GM13977 (cell line): ENCODE measurements around the gene DTNA.

Experiments used
- DNase-seq: peaks from one replicate; pipeline ENCODE4 v3.0.0; 2012; ENCODE audit warnings: low spot score
- CTCF ChIP-seq: IDR thresholded peaks from 2 replicates; pipeline ENCODE4 v1.5.1; 2012; ENCODE audit warnings: mild to moderate bottlenecking, control low read depth; ENCODE audit not compliant: insufficient read depth; ENCODE audit errors: extremely low read depth, missing control alignments
- in situ Hi-C: fragments of 300-500 bp; cut with MboI; formaldehyde crosslinking; loops from one replicate; pipeline ENCODE4 v1.12.0; 2022; ENCODE audit warnings: low sequenced_read_pairs, low pct_unique_long_range_greater_than_20kb, mixed read lengths, inconsistent platforms; ENCODE audit not compliant: unreplicated experiment

Gene DTNA

GRCh38 chr18:34799291-34799690 lies 89.2 kb downstream of the DTNA start:
- DNase-seq = no peak
- no peak for TF ChIP-seq CTCF
- in situ Hi-C loops = loop anchor here (25.0 kb wide), 1 partner anchor 687 kb away; no protein-coding TSS in a partner anchor

GRCh38 chr18:34800381-34800780 lies 90.3 kb downstream of the DTNA start:
- in situ Hi-C loops = no loop called here
- no peak for DNase-seq
- no peak for TF ChIP-seq CTCF

GRCh38 chr18:34801774-34802173 lies 91.7 kb downstream of the DTNA start:
- in situ Hi-C loops = no loop called here
- DNase-seq = no peak
- no peak for TF ChIP-seq CTCF

- no peak for DNase-seq
- no peak for TF ChIP-seq CTCF
- in situ Hi-C loops = no loop called here
Measured at GRCh38 chr18:34802959-34803358, 92.9 kb downstream of the DTNA start.

DNA sequence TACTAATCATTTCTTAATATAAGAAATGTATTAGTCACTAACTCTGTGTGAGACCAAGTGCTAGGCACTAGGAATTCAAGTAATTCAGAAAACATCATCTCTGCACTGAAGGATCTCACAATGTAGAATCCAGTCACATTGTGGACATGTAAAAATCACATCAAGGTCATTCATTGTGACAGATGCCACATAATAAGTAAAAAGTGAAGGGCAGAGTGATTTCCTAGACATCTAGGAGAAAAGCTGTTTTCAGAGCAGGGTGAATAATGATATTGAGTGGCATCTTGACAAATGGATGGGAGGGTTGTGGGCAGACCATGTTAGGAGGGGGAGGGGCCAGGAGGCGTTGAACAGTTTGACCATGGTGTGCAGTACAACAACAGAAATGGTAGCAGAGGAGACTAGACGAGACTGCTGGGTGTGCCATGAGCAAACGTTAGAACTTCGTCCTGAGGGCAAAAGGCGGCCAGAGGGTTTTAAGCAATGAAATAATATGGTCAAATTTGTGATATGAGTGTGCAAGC lies 93.8 kb downstream of the DTNA start:
- no peak for TF ChIP-seq CTCF
- no peak for DNase-seq
- in situ Hi-C loops = no loop called here

- DNase-seq = no peak
- in situ Hi-C loops = no loop called here
- TF ChIP-seq CTCF = no peak
Measured at GRCh38 chr18:34805103-34805877, 95.2 kb downstream of the DTNA start.
